Right atrium auricular region (tissue), 2 donors: ENCODE results near the gene CDC26. TPM values are rescaled to one million over a fixed set of nuclear protein-coding genes. Genes with fewer than 3 reads are reported as not detected.
"Not testable (repeated sequence)": the region's sequence is repeated elsewhere in the genome, so short reads cannot be mapped to it uniquely, and the experiment has no call there.

Source experiments
- DNase-seq: peaks from one replicate; pipeline ENCODE4 v3.0.0-alpha.2; 2019; ENCODE audit warnings: low spot score
- H3K27ac ChIP-seq, 2 donors: fragments of 200-600 bp; sonication (generic); 1 replicate in 1 of 2; 2 replicates in 1 of 2; pipeline ENCODE4 v1.5.1; 2016 to 2019
- H3K27me3 ChIP-seq, 2 donors: fragments of 200-600 bp; sonication (generic); one replicate each; pipeline versions ENCODE4 v1.5.1 to v1.6.0; 2017 to 2019
- H3K36me3 ChIP-seq: fragments of 200-600 bp; sonication (generic); one replicate; pipeline ENCODE4 v1.5.1; 2016
- H3K4me1 ChIP-seq, 2 donors: fragments of 200-600 bp; sonication (generic); one replicate each; pipeline versions ENCODE4 v1.5.1 to v1.6.0; 2017 to 2019
- H3K4me3 ChIP-seq, 2 donors: fragments of 200-600 bp; sonication (generic); 1 replicate in 1 of 2; 2 replicates in 1 of 2; pipeline ENCODE4 v1.5.1; 2017 to 2019; ENCODE audit warnings: mild to moderate bottlenecking in 1 of 2, moderate library complexity in 1 of 2
- H3K9me3 ChIP-seq, 2 donors: fragments of 200-600 bp; sonication (generic); one replicate each; pipeline ENCODE4 v1.5.1; 2019
- total RNA-seq, 2 donors: library from RNA; depleted of rRNA; stranded (reverse); fragments of >200 nt; gene quantifications; one replicate each; pipeline ENCODE4 v1.1.0, GENCODE V29; 2016
- TF ChIP-seq, protein P1 (sequence below), 2 donors: fragments of 200-600 bp; sonication (generic); IDR thresholded peaks; one replicate each; pipeline ENCODE4 v1.5.1; 2019; ENCODE audit warnings: antibody characterized with exemption in 2 of 2

Gene CDC26
- total RNA-seq, 2 donors from 2014 or later, result 31.7 to 42.6 TPM

DNA sequence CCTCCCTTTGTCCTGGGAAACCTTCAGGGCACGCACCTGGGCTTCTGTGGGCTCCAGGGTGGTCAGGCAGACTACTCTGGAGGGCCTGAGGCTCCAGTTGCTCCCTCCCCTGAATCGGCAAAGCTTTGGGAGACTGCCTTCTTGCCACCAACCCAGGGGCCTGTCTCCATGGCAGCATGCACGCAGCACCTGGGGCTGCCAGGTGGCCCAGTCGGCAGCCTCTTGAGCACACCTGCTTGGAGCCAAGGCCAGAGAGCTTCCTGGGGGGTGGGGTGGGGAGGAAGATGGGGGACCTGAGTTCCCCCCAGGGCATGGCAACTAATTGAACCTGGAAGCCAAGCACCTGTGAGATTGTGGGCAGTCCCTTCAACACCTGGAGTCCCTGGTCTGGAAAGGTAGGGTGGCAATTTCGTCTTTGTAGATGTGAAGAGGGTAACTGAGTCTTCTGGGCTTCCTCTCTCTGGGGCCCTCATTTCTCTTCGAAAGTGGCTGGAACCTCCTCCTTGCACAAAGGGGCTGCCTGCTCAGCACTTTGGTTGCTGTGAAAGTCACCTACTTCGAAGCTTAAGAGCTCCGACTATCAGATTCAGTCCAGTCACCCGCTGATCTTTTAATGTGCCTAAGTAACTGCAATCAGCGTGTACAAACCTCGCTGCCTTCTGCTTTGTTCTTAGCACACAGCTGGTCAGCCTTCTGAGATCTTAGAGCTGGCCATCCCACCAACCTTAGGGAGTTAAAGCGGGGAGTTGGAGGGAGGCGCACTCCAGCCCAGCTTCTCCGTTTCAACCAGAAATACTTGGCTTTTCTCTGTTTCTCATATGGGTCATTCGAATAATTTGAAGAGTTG lies 23.8 kb upstream of the CDC26 start:
- H3K27me3 ChIP-seq, result no peaks in the 10 kb centered on the region
- no peaks in the 10 kb centered on the region for H3K4me1 ChIP-seq
- TF ChIP-seq, protein P1, sequence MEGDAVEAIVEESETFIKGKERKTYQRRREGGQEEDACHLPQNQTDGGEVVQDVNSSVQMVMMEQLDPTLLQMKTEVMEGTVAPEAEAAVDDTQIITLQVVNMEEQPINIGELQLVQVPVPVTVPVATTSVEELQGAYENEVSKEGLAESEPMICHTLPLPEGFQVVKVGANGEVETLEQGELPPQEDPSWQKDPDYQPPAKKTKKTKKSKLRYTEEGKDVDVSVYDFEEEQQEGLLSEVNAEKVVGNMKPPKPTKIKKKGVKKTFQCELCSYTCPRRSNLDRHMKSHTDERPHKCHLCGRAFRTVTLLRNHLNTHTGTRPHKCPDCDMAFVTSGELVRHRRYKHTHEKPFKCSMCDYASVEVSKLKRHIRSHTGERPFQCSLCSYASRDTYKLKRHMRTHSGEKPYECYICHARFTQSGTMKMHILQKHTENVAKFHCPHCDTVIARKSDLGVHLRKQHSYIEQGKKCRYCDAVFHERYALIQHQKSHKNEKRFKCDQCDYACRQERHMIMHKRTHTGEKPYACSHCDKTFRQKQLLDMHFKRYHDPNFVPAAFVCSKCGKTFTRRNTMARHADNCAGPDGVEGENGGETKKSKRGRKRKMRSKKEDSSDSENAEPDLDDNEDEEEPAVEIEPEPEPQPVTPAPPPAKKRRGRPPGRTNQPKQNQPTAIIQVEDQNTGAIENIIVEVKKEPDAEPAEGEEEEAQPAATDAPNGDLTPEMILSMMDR (IDR thresholded peaks at IDR 0.05), result no peak

DNA sequence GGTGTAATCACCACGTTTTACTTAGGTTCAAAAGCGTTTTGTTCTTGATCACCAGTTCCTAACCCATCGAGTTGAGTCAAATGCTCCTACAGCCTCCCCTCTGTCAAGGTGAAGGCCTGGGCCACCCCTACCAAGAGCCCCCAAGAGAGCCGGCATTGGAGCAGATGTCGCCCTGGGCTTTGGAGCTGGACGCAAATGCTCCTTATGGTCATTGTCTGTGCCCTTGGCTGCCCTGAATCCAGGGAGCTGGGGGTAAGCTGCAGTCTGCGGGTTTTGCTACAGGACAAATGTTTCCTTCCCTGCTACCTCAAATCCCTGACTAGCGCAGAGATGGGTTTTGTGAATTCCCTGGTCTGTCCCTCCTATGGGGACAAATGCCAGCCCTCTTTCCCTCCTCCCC lies 22.9 kb upstream of the CDC26 start:
- no peaks in the 10 kb centered on the region for H3K4me1 ChIP-seq
- TF ChIP-seq, protein P1 (IDR thresholded peaks at IDR 0.05), result no peak
- H3K4me3 ChIP-seq, result no peak overlapping the region
- no peaks in the 10 kb centered on the region for H3K27me3 ChIP-seq
- no peak for DNase-seq
- peaks cover 2% of the 10 kb centered on the region for H3K36me3 ChIP-seq
- H3K9me3 ChIP-seq, result no peaks in the 10 kb centered on the region
- no peak overlapping the region for H3K27ac ChIP-seq

More for the DNA sequence above, 23.8 kb upstream of the CDC26 start:
- DNase-seq, result no peak
- no peak overlapping the region for H3K27ac ChIP-seq
- H3K36me3 ChIP-seq, result no peaks in the 10 kb centered on the region
- H3K4me3 ChIP-seq, result no peak overlapping the region
- no peaks in the 10 kb centered on the region for H3K9me3 ChIP-seq

DNA sequence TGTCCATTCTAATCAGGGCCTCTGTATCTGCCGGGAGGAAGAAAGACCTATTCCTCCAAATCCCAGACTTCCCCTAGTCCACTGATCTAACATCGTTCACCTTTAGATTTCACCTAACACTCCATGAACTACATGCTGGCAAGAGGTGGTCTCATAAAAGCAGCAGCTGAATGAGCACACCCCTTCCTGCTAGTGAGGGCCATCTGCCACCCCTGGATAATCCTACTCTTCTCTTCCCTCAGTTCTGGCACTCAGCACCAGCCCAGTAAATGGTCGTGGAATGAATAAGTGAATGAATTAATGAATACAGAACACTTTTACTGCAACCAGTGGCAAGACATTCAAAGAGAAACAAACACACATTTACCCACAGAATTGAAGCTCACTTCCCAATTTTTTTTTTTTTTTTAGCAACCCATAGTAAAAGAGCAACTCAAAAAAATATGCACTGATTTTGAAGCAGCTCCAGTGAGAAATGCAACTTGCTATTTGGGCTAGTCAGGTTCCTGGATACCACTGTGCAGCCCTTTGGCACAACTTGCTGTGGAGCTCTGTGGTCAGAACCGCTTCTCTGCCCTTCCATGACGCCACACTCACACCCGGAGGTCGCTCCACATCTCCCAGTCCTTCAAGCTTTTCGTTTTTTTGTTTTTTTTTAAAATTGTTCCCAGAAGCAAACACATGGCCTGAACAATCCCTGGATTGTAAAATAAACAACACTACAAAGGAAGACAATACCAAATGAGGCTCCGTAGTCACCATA lies 21.6 kb upstream of the CDC26 start:
- H3K9me3 ChIP-seq, result no peaks in the 10 kb centered on the region
- no peak for DNase-seq
- H3K27me3 ChIP-seq, result no peaks in the 10 kb centered on the region
- TF ChIP-seq, protein P1 (IDR thresholded peaks at IDR 0.05), result no peak
- H3K36me3 ChIP-seq, result peaks cover 12% of the 10 kb centered on the region
- H3K27ac ChIP-seq, result no peak overlapping the region
- H3K4me3 ChIP-seq, result no peak overlapping the region
- no peaks in the 10 kb centered on the region for H3K4me1 ChIP-seq

DNA sequence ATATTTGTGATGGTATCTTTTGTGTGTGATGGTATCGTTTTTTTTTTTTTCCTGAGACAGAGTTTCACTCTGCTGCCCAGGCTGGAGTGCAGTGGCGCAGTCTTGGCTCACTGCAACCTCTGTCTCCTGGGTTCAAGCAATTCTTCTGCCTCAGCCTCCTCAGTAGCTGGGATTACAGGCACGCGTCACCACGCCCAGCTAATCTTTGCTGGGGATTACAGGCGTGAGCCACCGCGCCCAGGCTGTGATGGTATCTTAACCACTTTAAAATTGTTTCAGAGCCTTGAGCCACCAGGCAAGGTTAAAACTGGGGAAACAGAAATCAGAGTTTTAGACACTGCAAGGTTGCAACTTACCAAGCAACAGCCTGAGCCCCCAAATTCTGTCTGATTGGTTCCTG lies 20.9 kb upstream of the CDC26 start:
- not testable (repeated sequence) for H3K27ac ChIP-seq, DNase-seq, H3K27me3 ChIP-seq, H3K4me3 ChIP-seq, H3K4me1 ChIP-seq, H3K9me3 ChIP-seq
- H3K36me3 ChIP-seq, result peaks cover 19% of the 10 kb centered on the region

DNA sequence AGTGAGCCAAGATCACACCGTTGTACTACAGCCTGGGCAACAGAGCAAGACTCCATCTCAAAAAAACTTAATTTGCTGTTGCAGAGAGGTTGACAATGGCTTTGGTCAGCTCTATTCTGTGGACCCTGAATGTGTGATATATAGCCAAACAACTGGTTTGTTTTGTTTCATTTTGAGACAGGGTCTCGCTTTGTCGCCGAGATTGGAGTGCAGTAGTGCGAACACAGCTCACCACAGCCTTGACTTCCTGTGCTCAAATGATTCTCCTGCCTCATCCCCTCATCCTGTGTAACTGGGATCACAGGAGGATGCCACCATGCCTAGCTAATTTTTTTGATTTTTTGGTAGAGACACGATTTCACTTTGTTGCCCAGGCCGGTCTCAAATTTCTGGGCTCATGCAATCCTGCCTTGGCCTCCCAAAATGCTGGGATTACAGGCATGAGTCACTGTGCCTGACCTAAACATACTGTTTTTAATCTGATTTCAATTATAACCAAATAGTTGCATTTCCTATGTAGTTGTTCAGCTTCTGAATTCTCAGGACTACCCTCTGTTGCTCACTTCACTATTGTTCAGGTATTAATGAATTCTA lies 18.0 kb upstream of the CDC26 start:
- H3K27me3 ChIP-seq, result no peaks in the 10 kb centered on the region
- TF ChIP-seq, protein P1 (IDR thresholded peaks at IDR 0.05), result no peak
- H3K4me3 ChIP-seq, result no peak overlapping the region
- H3K4me1 ChIP-seq, result no peaks in the 10 kb centered on the region
- H3K36me3 ChIP-seq, result peaks cover 48% of the 10 kb centered on the region
- H3K9me3 ChIP-seq, result no peaks in the 10 kb centered on the region
- H3K27ac ChIP-seq, result no peak overlapping the region
- DNase-seq, result no peak

DNA sequence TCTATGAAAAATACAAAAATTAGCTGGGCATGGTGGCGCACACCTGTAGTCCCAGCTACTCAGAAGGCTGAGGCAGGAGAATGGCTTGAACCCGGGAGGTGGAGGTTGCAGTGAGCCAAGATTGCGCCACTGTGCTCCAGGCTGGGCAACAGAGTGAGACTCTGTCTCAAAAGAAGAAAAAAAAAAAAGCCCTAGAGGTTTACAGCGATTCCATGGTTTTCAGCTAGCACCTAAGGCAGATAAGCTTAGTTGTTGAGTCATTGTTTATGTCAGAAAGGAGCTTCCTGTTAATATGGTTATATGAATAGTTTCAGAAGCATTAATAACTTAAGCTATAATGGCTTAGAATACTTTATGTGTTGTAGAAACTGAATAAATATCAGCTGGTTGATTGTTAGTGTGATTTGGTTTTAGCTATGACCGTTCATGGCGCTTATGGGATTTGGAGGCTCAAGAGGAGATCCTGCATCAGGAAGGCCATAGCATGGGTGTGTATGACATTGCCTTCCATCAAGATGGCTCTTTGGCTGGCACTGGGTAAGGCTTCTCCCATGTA lies 14.8 kb upstream of the CDC26 start:
- Histone ChIP-seq H3K9me3 (no peaks in the 10 kb centered on the region), H3K36me3 (peaks cover 78% of the 10 kb centered on the region), H3K4me1 (no peaks in the 10 kb centered on the region), H3K27me3 (no peaks in the 10 kb centered on the region), H3K4me3 (no peak overlapping the region), H3K27ac (no peak overlapping the region)
- DNase-seq, result no peak
- TF ChIP-seq, protein P1 (IDR thresholded peaks at IDR 0.05), result no peak
